ENCODE measurements around the gene EXOC3L1. TPM values are rescaled to one million over a fixed set of nuclear protein-coding genes. Genes with fewer than 3 reads are reported as not detected.

The EXOC3L1 gene
- polyA plus RNA-seq, 12 donors: 5.7 to 13.6 (median 8.1) TPM; not detected in 1

DNA sequence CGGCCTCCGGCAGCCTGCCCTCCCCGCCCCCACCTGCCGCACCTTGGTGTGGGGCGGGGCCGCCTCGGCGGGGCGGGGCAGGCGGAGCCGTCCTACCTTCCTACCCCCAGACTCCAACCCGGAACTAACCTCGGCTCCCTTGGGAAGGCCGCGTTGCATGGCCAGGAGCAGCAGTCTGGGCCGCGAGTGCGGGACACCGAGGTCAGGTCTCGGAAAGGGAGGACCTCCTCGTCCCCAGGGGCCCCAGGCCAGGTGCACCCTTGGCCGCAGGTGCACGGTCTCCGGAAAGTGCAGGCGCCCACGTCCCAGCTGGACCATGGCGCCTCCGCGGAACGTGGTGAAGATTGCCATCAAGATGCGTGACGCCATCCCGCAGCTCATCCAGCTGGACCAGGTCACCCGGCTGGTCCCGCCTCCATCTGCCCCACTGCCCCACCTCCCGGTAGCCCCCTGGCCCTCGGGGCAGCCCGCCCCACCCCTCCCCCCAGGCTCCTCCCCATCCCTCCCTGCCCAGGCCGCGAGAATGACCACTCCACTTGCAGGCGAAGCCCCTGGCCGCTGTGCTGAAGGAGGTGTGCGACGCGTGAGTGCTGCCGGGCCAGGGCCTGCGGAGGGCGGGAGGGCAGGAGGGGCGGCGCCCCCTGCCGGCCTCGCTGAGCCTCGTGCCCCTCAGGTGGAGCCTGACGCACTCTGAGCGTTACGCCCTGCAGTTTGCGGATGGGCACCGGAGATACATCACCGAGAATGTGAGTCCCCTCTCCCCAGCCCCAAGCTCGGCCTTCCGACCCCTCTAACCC, 9.3 kb upstream of the EXOC3L1 start, which contains the start of gene ELMO3:
Gene ELMO3 (plus strand): TSS at position 121 of the 797 bp plus-strand sequence. CDS start 196 bp downstream, at position 317.
- no peak for DNase-seq

DNA sequence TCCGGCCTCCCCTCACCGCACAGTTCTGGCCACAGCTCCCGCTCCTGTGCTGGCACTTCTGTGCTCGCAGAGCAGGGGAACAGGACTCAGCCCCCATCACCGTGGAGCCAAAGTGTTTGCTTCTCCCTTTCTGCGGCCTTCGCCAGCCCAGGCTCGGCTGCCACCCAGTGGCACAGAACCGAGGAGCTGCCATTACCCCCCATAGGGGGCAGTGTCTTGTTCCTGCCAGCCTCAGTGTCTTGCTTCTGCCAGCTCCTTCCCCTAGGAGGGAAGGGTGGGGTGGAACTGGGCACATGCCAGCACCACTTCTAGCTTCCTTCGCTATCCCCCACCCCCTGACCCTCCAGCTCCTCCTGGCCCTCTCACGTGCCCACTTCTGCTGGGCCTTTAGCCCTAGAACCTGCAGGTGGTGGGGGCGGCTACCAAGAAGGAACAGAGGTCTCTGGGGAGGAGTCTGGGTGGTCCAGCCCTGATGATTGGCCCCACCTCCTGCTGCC, 8.3 kb upstream of the EXOC3L1 start:
- no peak for DNase-seq

DNA sequence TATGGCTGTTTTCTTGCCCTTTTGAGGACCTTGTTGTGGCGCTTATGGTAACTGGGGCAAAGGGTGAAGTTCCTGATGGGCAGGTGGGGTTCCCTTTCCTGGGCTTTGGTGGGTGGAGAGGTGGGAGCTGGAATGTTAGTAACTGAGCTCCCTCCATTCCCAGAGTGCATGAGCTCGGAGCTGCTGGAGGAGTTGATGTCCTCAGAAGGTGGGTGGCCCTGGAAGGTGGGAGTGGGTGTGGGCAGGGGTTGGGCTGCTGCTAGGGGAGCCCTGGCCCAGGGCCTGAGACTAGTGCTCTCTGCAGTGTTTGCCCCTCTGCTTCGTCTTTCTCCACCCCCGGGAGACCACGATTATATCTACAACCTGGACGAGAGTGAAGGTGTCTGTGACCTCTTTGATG, 7.8 kb upstream of the EXOC3L1 start:
- DNase-seq: no peak

DNA sequence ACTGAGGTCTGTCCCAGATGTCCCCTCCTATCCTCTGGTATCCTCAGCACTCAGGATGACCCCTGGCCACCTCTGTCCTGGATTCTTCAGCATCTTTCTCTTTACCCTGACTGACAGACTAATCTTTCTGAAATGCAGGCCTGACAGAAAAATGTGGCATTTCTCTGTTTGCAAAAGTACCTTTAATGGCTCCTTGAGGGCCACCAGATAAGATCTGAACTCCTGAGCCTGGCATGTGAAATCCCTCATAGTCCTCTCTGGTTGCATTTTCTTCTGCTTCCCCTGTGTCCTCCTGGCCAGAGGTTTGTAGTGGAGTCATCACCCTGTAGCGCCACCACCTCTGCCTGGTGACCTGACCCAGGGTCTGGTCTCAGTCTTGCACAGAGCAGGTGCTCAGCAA, 6.9 kb upstream of the EXOC3L1 start:
- DNase-seq: no peak

DNA sequence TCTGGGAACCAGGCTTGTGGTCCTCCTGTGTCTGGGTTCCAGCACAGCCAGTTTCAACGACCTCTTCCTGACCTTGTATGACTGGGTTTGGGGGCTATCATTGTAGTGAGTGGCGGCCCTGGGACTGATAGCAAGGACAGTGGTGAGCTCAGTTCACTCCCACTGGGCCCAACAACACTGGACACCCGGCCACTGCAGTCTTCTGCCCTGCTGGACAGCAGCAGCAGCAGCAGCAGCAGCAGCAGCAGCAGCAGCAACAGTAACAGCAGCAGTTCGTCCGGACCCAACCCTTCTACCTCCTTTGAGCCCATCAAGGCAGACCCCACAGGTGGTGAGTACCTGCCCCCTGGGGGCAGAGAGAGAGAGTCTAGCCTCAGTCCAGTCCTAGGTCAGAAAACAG, 5.7 kb upstream of the EXOC3L1 start:
- no peak for DNase-seq

DNA sequence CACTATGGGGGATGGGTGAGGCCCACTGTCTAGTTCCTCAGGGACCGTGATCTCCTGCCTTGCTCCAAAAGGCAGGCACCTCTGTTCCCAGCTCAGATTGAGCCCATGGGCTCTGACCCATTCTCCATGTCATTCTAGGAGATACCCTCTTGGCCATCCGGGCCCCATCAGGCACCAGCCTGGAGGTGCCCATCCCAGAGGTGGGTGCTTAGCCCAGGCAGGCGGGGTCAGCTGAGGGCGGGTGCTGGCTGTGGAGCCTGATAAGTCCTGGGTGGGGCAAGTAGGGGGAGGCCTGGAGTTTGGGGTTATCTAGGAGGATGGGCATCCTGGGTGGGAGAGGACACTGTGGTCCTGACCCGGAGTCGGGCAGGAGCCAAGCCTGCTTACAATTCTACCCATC, 4.3 kb upstream of the EXOC3L1 start:
- DNase-seq: no peak

DNA sequence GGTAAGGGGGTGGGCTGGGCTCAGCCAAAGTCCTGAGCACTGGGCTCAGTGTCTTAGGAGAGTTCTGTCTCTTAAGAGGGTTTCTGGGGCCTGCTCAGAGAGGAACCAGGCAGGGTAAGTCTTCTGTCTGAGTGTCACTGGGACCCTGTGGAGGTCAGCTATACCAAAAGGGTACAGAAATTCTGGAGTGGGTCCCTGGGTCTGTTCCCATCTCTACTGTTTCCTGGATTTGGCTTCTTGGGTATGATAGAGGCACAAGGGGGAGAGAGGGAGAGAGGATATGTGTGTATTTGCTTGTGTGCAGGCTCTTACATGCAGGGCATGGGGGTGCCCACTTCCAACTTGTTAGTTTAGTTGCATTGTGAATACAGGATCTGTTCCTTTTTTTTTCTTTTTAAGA, 3.6 kb upstream of the EXOC3L1 start:
- no peak for DNase-seq

DNA sequence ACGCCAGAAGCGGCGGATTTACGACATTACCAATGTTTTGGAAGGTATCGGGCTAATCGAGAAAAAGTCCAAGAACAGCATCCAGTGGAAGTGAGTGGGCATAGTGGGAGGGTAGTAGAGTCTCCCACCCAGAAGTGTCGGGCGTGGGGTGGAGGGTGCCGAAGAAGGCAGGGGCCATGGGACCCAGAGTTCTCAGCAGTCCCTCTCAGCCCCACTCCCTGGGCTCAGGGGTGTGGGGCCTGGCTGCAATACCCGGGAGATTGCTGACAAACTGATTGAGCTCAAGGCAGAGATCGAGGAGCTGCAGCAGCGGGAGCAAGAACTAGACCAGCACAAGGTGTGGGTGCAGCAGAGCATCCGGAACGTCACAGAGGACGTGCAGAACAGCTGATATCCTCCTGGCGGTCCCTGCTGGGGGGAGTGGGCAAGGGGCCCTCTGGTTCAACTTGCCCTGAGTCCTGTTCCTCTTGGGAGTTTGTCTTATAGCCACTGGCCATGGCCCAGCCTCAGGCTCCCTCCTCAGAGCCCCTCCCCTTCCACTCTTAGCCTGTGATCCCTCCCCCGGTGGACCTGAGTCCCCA, 2.9 kb upstream of the EXOC3L1 start:
- no peak for DNase-seq

DNA sequence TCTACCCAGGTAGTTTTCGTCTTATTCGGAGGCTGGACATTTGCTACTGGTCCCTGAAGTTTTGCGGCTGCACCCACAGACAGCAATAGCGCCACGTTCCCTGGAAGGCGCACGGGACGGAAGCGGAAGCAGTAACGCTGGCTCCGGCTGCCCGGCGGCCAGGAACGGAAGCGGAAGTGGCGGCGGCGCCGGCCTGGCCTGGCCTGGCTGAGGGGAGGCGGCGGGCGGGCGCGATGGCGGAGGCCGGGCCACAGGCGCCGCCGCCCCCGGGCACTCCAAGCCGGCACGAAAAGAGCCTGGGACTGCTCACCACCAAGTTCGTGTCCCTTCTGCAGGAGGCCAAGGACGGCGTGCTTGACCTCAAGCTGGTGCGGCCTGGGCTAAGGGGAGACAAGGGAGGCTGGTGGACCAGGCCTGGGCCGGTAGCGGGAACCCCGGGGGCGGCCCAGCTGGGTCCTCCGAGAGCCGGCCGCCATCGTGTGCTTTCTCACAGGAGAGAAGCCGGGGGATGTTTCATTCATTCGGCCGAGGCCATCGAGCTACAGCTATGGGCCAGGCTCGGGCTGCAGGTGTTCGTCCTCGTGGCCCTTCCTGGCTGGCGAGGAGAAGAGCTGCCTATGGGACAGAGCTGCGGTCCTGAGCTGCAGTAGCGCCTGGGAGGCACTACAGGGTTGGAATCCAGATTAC, 2.2 kb upstream of the EXOC3L1 start, which contains the start of gene E2F4:
Gene E2F4 (plus strand): TSS at position 161 of the 687 bp plus-strand sequence. CDS start 73 bp downstream, at position 234.
- DNase-seq: peak; percentile 91

DNA sequence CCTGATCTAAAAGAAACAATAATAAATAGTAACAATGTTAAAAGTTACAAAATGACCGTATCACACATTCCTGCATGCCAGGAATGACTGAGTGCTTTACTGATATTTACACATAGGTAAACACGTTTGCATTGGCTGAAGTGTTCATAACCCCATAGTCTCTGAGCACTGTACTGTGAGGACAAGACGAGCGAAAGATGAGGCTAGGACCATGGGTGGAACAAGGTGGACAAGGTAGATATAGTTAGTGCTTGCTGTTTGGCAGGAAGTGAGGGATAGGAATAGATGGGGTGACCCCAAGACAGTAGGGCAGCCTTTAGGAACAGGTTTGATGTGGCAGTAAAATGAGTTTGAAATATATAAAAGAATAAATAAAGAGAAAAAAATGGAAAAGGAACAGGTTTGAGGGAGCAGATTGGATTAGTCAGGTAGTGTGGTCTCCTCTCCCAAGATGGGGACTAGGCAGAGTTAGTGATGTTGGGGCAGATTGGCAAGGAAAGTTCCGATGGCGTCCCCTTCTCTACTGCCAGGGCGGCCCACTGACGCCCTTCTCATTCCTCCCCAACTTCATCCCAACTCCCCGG, 1.6 kb upstream of the EXOC3L1 start:
- no peak for DNase-seq

DNA sequence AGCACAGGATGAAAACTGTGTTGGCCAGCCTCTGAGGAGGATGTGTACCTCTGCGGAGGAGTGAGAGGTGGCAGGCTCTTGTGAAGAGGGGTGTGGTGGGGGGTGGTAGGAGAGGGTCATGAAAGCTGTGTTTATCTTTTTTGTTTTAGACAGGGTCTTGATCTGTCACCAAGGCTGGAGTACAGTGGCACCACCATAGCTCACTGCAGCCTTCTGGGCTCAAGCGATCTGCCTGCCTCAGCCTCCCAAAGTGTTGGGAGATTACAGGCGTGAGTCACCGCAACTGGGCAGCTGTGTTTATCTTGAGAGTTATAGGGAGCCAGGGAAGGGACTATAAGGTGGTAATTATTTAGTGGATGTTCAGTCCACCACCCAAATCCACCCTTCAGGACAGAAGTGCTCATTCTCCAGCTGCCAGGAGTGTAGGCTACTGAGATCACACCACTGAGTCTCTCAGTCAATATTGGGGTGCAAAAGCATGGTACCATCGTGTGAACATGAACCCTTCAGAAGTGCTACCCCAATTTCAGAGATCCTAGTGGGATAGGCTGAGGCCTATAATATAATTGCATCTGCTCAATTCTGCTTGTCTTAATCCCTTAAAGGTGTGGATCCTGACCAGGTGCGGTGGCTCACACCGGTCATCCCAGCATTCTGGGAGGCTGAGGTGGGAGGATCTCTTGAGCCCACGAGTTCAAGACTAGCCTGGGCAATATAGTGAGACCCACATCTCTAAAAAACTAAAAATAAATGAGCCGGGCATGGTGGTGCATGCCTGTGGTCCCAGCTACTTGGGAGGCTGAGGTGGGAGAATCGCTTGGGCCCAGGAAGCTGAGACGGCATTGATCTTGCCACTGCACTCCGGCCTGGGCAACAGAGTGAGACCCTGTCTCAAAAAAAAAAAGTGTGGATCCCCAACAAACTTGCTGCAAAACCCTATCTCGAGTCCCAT, 788 bp upstream of the EXOC3L1 start:
- DNase-seq: no peak

DNA sequence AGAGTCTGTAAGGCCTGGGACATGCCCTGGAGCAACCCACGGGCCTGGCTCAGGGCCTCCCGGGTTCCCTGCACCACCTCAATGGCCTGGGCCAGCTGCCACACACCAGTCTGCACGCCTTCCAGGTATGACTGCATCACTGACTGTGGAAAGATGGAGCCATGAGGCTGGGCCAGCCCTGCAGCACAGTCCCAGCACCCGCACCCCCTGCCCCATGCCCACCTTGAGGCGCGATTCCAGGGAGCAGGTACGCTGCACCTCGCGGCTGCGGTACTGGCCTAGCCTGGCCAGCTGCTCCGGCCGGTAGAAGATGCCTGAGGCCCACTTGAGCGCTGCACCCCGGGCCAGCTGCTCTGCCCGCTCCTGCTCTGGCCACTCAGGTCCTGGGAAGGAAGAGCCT, 1.1 kb downstream of the EXOC3L1 start:
- DNase-seq: no peak

DNA sequence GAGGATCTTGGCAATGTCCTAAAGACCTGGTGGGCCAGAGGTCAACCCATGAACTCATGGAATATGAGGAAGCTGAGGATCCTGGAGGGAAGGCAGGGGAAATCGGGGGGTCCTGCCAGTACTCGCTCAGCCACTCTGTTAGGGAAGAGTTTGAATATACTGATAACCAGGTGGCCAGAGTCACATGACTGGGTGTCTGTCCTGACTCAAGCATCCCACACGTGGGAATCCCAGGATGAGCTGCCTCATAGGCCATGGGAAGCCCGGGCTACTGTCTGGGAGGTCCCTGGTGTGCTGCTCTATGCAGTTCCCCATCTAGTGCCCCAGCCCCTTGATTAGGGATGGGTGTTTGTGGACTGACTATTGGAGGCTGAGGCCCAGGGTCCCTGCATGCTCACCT, 1.6 kb downstream of the EXOC3L1 start:
- DNase-seq: no peak

DNA sequence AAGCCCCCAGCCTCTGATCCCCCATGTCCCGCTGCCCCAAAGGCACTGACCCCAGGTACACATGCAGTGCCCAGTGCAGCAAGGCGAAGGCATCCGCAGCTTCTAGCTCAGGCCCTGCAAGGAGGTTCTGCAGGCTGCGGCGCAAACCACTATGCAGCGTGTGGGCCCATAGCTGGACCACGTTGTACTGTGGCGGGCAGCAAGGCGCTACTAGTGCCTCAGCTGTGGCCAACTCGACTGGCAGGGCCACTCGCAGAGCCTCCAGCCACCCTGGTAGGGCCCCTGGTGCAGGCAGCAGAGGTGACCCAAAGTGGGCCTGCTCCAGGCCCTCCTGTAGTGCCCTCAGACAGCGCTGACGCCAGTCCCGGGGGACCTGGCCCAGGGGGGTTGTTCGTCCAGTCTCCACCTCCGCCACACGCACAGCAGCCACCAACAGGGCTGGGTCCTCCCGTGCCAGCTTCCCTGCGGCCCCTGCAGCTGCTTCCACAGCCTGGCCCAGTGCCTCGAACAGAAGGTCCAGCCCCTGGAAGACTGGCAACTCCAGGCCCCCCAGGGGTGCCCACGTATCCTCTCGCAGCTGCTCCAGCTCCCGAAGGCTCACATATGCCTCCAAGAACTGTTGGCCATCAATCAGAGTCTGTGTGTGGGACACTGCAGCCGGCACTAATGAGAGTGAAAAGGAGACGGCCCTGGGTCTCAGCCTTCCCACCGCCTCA, 2.6 kb downstream of the EXOC3L1 start:
- DNase-seq: no peak

DNA sequence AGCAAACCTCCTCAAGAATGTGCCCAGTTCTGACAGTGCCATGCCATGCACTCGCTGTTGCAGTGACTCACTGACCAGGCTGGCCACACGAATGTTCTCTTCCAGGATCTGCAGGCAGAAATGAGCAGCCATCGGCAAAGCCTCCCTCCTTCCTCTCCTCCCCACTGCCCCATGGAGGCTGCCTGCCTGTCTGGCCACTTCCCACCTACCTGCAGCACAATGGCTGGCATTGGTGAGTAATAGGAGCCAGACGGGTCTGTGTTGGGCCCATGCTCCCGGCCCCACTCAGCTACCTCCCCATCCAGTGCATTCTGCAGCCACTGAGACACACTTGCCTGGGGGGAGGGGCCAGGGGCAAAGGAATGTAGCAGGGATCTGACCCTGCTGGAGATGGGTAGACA, 3.4 kb downstream of the EXOC3L1 start:
- no peak for DNase-seq

DNA sequence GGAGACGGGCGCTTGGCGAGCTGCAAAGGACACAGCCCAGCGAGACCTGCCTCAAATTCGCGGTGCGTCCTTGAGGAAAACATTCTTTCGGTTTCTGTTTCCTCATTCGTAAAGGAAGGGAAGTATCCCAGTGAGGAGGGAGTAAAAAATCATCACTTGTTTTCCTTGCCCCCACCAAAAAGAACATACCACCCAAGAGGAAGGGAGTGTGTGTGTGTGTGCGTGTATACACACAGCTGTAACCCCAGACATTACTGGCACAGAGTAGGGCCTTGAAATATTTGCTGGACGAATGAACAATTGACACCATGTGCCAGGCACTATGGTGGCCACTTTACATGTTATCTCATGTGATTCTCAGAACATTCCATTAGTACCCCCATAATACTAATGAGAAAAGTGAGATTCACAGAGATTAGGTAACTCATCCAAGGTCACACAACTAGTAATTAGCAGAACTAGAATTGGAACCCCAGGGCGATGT, 4.2 kb downstream of the EXOC3L1 start:
- no peak for DNase-seq

DNA sequence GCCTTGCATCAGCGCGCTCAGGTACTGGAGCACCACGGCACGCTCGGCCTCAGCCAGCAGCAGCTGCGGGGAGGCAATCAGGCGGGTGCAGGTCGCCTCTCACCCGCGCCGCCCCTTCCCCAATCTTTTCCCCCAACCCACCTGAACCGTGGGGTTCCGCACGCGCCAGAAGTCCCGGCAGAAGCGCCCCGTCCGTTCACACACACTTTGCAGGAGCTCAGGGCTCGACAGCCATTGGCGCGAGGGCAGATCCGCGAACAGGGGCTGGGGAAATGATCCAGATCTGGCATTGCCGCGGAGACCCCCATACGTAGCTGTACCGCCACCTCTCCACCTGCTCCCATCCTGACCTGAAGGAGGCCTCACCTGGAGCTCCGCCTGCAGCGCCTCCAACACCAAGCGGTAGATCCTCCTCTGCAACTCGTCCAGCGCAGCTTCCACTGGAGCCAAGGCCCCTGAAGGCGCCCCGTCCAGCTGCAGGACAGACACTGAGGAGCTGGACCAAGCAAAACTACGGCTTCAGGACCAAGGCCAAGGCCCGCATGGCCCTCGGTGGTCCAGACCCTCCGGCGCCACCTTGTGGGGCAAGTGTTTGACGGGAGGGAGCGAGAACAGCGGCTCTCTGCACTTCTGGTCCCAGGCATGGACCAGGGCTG, 4.8 kb downstream of the EXOC3L1 start:
- peak; percentile 91 for DNase-seq

DNA sequence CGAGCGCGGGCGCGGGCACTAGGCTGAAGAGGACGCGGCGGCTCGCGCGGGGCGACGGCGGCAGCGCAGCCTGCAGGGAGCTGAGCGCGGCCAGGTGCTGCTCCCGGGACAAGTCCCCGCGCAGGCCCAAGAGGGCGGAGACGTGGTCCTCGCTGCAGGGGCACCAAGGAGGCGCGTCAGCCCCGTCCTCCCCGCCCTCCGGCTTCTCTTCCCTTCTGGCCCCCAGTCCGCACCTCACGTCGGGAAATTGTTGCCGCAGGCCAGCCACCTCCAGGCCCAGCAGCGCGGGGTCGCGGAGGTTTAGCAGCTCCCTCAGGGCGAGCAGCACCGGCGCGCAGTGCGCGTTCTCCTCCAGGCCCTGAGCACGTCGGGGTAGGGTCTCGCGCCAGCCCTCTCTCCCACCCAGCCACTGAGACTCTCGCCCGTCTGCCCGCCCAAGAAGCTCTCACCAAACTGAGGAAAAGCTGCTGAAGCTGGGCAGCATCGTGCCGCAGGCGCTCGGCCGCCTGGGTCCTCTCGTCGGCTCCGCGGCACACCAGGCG, 5.4 kb downstream of the EXOC3L1 start:
- DNase-seq: no peak

All from muscle of arm (tissue), 12 donors.